Measurements from ENCODE around the gene NNMT. TPM values are rescaled to one million over a fixed set of nuclear protein-coding genes. Genes with fewer than 3 reads are reported as not detected.
A peak's percentile ranks its signal among the peaks of the same experiment; 100 is the strongest.

NNMT gene
- total RNA-seq, 2 donors from 2014 or later, result 74.7 to 276 TPM

- Histone ChIP-seq H3K4me3 (no peak overlapping the region), H3K27ac (no peak overlapping the region), H3K4me1 (peaks cover 13% of the 10 kb centered on the region), H3K36me3 (replicated peaks in 1 of 2; ENCODE audit: insufficient read depth in 1 of 2, low read depth in 2 of 2) (no peaks in the 10 kb centered on the region), H3K9me3 (no peaks in the 10 kb centered on the region), H3K27me3 (no peaks in the 10 kb centered on the region)
- 83 to 92% methylated on average over 5 of the region's 5 CpGs for WGBS, 2 donors
- ATAC-seq (no peak), DNase-seq (no peak)
- TF ChIP-seq CTCF (IDR thresholded peaks at IDR 0.05) (no peak), POLR2A (IDR thresholded peaks at IDR 0.05) (no peak)
- intact Hi-C loops (cut with DNase I), result no loop called here
Measured at GRCh38 chr11:114289779-114290178, 6.4 kb upstream of the NNMT start.

GRCh38 chr11:114290503-114291235 lies 5.5 kb upstream of the NNMT start:
- no peaks in the 10 kb centered on the region for H3K27me3 ChIP-seq
- ATAC-seq, result no peak
- H3K4me1 ChIP-seq, result peaks cover 13% of the 10 kb centered on the region
- H3K27ac ChIP-seq, result no peak overlapping the region
- TF ChIP-seq CTCF (IDR thresholded peaks at IDR 0.05), result no peak
- no peak for TF ChIP-seq POLR2A (IDR thresholded peaks at IDR 0.05)
- intact Hi-C loops (cut with DNase I), result no loop called here
- no peaks in the 10 kb centered on the region for H3K36me3 ChIP-seq (replicated peaks in 1 of 2; ENCODE audit: insufficient read depth in 1 of 2, low read depth in 2 of 2)
- no peak for DNase-seq
- no peak overlapping the region for H3K4me3 ChIP-seq
- 84 to 100% methylated on average over 2 of the region's 2 CpGs for WGBS, 2 donors
- H3K9me3 ChIP-seq, result no peaks in the 10 kb centered on the region

- WGBS, 2 donors, result 59 to 79% methylated on average over 5 of the region's 5 CpGs
- H3K27ac ChIP-seq, result peak overlapping the region in 1 of 4 donors; percentile 41
- DNase-seq (no peak), ATAC-seq (no peak)
- H3K36me3 ChIP-seq (replicated peaks in 1 of 2; ENCODE audit: insufficient read depth in 1 of 2, low read depth in 2 of 2), result no peaks in the 10 kb centered on the region
- H3K4me3 ChIP-seq, result no peak overlapping the region
- peaks cover 13% of the 10 kb centered on the region for H3K4me1 ChIP-seq
- intact Hi-C loops (cut with DNase I), result no loop called here
- no peaks in the 10 kb centered on the region for H3K9me3 ChIP-seq
- TF ChIP-seq CTCF (IDR thresholded peaks at IDR 0.05), result no peak
- TF ChIP-seq POLR2A (IDR thresholded peaks at IDR 0.05), result no peak
- H3K27me3 ChIP-seq, result no peaks in the 10 kb centered on the region
Measured at GRCh38 chr11:114291381-114291780, 4.8 kb upstream of the NNMT start.

GRCh38 chr11:114291842-114292680 lies 4.1 kb upstream of the NNMT start:
- H3K27ac ChIP-seq, result peak overlapping the region in 1 of 4 donors; percentile 41
- no peak for ATAC-seq

More at GRCh38 chr11:114291842-114292680, 4.1 kb upstream of the NNMT start:
- H3K4me1 ChIP-seq, result peaks cover 13% of the 10 kb centered on the region
- 15 to 17% methylated on average over 4 of the region's 4 CpGs for WGBS, 2 donors
- intact Hi-C loops (cut with DNase I), result no loop called here
- H3K36me3 ChIP-seq (replicated peaks in 1 of 2; ENCODE audit: insufficient read depth in 1 of 2, low read depth in 2 of 2), result no peaks in the 10 kb centered on the region
- no peaks in the 10 kb centered on the region for H3K9me3 ChIP-seq
- TF ChIP-seq CTCF (IDR thresholded peaks at IDR 0.05) (no peak), POLR2A (IDR thresholded peaks at IDR 0.05) (no peak)
- no peaks in the 10 kb centered on the region for H3K27me3 ChIP-seq
- no peak overlapping the region for H3K4me3 ChIP-seq
- no peak for DNase-seq
